Ovary (tissue), 3 donors: ENCODE results near the gene NCEH1.

ENCODE experiments used
- EP300 ChIP-seq: sonication (generic); formaldehyde crosslinking; IDR thresholded peaks from one replicate; pipeline ENCODE4 v1.6.1; 2017; ENCODE audit warnings: antibody characterized with exemption
- POLR2A ChIP-seq: fragments of 450-650 bp; IDR thresholded peaks from one replicate; pipeline ENCODE4 v1.6.1; 2017; ENCODE audit warnings: antibody characterized with exemption, mild to moderate bottlenecking, moderate library complexity
- TF ChIP-seq, protein P1 (sequence below), 3 donors: fragments of 450-650 bp in 2 of 3; fragments of 200-600 bp in 1 of 3; IDR thresholded peaks; one replicate each; pipeline versions ENCODE4 v1.5.1 to v1.8.0; 2016 to 2022; ENCODE audit warnings: antibody characterized with exemption in 3 of 3, mild to moderate bottlenecking in 1 of 3
- donor health status: DM: no; HTN: no; CAD: no.

DNA sequence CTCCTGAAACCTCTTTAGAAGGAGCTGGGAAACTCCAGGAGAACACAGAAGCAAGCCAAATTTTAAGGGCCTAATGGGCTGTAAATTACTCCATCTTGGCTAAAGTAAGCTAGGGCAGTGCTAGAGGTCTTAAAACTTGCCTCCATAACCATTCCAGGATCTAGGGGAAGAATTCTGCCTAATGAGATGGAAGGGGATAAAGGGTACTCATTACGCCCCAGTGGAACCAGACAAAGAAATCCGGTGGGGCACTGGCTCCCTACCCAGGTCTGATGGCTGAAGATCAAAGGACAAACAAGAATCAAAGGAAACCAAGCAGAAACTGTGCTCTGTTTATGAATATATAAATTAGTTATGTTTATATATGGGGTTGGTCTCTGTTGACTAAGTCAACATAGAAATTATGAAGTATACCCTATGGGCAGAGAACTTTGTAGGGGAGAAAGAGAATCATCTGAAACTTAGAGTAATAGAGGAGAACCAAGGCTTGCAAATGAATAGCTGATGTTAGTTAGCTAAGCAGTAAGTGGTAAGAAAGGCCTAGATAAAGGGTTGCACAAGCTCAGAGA lies 57.8 kb downstream of the NCEH1 start:
- TF ChIP-seq POLR2A, result no peak
- TF ChIP-seq, protein P1, sequence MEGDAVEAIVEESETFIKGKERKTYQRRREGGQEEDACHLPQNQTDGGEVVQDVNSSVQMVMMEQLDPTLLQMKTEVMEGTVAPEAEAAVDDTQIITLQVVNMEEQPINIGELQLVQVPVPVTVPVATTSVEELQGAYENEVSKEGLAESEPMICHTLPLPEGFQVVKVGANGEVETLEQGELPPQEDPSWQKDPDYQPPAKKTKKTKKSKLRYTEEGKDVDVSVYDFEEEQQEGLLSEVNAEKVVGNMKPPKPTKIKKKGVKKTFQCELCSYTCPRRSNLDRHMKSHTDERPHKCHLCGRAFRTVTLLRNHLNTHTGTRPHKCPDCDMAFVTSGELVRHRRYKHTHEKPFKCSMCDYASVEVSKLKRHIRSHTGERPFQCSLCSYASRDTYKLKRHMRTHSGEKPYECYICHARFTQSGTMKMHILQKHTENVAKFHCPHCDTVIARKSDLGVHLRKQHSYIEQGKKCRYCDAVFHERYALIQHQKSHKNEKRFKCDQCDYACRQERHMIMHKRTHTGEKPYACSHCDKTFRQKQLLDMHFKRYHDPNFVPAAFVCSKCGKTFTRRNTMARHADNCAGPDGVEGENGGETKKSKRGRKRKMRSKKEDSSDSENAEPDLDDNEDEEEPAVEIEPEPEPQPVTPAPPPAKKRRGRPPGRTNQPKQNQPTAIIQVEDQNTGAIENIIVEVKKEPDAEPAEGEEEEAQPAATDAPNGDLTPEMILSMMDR (IDR thresholded peaks at IDR 0.05), result no peak
- no peak for TF ChIP-seq EP300
